Activated CD4-positive, alpha-beta T cell treated with anti-CD3 and anti-CD28 coated beads, Interleukin-2, amount 50 U/mL, for 1 hour (primary cell): Measurements from ENCODE around the gene CCSER1.
"Not testable (repeated sequence)": the region's sequence is repeated elsewhere in the genome, so short reads cannot be mapped to it uniquely, and the experiment has no call there.

Source experiments
- DNase-seq: peaks from one replicate; pipeline ENCODE4 v3.0.0-alpha.2; 2020

Gene CCSER1

DNA sequence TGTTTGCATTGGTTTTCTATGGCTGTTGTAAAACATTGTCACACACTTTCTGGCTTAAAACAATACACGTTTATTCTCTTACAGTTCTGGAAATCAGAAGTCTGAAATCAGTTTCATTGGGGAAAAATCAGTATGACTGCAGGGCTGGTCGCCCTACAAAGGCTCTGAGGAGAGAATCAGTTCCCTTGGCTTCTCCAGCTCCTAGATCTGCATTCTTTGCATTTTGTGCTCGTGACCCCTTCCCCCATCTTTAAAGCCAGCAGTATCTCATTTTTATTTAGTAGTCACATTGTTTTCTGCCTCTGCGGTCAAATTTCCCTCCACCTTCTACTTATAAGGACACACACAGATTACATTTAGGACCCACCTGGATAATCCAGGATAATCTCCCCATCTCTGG is 1326.9 kb downstream of the CCSER1 start:
- DNase-seq = no peak

DNA sequence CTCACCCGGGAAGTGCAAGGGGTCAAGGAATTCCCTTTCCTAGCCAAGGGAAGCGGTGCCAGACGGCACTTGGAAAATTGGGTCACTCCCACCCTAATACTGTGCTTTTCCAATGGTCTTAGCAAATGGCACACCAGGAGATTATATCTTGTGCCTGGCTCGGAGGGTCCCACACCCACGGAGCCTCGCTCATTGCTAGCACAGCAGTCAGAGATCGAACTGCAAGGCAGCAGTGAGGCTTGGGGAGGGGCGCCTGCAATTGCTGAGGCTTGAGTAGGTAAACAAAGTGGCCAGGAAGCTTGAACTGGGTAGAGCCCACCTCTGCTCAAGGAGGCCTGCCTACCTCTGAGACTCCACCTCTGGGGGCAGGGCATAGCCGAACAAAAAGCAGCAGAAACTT is 1335.4 kb downstream of the CCSER1 start:
- DNase-seq = not testable (repeated sequence)

DNA sequence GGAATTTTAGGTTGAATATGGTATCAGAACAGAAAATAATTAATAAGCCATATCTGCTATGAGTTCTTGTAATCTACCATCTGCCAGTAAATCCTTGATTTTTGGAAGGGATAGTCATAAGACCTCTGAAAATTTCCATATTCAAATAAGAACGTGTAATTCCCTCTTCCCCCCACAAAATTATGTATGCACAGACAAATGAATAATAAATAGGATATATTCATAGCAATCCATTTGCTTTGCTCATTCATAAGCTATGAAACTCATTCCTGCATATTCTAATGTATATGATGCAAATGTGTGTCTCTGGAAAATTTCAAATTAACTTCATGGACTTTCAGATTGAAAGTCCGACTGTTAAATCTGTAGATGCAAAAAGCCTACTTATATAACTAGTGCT is 1343.5 kb downstream of the CCSER1 start:
- no peak for DNase-seq

DNA sequence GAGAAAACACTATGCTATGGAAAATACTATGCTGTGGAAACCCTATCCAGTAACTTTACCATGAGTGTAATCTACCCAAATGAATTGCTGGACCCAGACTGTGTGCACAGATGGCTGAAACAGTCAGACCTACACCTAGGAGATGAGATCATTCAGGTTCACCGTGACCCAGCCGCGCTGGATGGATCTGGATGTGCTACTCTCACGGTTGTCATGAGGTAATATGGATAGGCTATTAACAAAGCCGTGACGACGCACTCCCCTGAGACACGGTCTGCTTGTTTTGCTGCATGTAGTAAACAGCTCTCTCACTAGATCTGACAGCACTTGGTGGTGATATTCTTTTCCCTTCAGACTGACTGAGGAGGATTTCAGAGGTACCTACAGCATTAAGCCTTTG is 1344.1 kb downstream of the CCSER1 start:
- DNase-seq = no peak

DNA sequence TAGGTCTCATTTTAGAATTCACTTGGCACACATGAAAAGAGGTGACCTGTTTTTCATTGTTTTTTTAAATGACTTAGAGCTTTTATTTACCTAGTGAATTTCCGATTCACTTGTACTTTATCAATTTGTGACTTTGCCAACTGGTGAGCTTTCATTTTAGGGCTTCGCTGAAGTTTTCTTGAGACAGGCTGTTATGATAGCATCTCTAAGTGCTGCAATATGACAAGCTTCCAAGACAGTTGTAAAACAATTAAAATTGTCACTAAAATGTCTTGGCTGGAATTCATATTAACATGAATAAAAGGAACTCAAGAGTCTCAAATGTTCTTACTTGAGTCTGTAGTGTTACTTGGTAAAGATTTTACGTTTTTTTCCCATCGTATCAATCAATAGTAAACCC is 1344.9 kb downstream of the CCSER1 start:
- DNase-seq = no peak

DNA sequence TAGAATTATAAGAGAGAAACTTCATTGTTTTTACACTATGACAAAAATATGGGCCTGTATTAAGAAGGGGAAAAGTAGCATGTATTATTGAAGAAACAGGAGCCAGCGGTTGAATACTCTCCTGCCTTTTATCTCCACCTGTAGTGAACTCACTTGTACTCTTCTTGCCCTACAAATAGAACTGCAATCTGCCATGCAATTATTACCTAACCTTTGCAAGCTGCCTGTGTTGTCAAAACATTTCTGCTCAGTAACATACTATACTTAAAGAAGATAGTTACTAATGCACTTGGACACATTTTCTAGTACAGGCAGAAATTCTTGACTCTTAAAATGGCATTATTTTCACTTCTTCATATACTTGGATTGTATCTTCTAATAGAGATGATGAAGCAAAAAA is 1358.2 kb downstream of the CCSER1 start:
- DNase-seq = no peak

DNA sequence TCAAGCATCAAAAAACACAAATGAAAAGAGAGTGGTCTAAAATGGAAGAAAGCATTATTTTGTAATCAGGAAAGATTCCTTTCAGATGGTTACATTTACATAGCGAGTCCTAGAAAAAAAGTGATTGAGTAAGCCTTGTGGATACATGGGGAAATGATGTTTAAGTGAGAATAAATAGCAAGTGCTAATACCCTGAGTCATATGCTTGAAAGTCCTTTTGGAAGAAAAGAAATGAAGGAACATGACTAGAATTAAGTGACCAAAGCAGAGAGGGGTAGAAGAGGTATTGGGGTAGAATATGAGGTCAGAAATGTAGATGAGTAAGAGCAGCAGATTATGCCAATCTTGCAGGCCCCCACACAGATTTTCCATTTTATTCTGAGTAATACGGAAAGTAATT is 1361.8 kb downstream of the CCSER1 start:
- no peak for DNase-seq

DNA sequence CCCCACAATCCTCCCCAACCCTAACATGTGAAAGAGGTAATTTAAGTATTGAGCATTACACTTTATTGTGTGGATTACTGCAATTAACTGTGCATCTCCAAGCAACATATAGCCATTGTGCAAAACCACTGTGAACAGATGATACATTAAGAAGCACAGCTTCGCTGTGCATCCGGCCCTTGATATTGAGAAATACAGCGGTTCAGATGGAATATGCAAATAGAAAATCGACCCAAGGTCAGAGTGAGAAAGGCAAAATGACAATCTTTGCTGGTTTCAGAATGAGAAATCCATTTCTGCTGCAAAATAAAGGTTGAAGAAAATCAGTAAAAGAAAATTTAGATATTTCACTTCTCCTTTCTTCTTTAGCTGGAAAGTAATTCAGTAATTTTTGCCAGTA is 1370.7 kb downstream of the CCSER1 start:
- no peak for DNase-seq

DNA sequence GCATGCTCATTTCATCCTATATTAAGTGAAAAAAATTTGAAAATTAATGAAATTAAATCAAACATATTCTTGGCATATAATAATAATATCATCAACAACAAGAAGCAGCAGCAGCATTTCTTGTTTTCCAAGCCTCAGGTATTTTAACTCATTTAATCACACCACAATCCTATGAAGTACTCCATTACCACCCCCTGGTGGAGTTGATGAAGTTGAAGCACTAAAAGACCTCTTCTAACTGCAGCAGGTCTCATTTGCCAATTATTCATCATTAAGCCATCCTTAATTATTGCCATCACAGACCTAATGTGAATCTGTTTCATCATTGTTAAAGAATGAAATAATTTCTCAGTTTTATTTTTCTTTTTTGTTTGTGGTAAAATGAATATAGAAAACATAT is 1375.2 kb downstream of the CCSER1 start:
- DNase-seq = no peak

DNA sequence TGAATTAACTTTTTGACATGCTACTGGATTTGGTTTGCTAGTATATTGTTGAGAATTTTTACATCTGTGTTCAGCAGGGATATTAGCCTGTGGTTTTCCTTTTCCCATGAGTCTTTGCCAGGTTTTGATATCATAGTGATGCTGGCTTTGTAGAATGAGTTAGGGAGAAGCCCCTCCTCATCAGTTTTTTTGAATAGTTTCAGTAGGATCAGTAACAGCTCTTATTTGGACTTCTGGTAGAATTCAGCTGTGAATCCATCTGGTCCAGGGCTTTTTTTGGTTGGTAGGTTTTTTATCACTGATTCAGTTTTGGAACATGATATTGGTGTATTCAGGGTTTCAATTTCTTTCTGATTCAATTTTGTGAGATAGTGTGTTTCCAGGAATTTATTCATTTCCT is 1386.1 kb downstream of the CCSER1 start:
- no peak for DNase-seq

DNA sequence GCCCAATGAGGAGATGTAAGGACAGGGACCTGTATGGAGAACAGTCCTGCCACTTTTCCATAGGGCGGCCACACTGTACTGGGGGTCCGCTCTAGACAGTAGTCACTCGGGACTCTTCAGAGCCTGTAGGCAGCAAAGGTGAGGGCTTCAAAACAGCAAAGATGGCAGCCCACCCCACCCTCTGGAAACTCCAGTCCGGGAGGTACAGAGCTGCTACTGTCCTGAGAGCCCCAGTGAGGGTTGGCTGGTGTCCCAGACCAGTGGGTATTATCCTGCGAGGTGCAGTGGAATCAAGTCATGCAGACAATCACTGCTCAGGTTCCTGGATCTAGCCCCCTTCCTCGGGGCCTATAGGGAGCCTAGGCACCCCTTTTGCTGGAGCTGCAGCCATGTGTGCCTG is 1392.0 kb downstream of the CCSER1 start:
- no peak for DNase-seq

DNA sequence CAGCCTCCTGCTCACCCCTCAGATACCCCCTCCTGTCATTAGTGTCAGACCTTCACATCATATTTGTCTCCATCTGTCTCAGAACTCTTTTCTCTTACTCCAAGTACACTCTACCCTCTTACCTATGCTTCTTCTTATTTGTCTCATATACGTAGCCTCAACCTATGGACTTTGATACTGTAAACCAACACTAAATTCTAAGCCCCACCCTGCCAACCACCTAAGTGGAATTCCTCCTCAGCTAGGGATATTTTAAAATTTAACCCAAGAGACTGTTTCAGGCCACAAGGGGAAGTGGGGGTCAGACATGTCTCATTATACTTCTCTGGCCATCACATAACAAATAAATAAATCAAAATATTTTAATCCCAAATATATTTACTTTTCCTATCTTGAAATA is 1398.4 kb downstream of the CCSER1 start:
- DNase-seq = no peak

DNA sequence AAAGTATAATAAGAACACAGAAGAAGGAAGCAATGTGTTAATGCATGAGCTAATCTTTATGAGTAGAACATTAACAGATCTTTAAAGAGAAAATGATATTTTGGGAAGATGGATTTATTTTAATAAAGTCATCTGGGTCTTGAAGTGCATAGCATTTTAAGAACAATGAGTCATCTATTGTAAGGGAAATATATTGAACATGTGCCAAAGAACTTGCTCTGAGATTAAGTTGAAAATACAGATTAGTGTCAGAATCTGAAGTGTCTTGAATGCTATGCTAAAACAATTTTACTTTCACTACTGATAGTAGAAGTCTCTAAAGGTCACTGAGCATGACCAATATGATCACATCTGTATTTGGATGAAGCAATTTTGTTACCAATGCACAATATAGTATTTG is 1399.9 kb downstream of the CCSER1 start:
- DNase-seq = no peak

DNA sequence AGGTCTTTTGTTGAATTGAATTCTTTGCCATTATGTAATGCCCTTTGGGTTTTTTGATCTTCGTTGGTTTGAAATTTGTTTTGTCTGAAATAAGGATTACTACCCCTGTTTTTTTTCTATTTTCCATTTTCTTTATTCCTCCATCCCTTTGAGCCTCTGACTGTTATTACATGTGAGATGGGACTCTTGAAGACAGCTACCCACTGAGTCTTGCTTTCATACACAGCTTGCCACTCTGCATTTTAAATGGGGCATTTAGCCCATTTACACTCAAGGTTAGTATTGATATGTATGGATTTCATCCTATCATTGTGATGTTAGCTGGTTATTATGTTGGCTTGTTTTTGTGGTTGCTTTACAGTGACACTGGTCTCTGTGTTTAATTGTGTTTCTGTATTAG is 1440.4 kb downstream of the CCSER1 start:
- no peak for DNase-seq

DNA sequence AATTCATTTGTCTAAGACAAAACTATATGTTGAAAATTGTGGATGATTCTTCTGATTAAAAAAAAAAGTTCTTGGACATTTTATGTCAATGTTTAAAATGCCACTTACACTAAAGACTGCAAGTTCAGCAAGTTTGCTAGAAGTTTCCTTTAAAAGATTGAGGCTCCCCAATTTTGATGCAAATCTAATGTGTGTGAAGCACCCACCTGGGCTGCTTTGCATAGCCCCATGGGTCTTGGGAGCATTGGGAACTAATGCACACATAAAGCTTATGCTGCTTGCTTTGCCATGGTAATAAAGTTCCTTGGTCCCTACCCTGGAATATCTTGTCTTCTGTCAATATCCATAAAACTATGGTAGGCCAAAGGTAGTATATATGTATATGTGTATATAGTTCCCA is 1450.7 kb downstream of the CCSER1 start:
- no peak for DNase-seq

DNA sequence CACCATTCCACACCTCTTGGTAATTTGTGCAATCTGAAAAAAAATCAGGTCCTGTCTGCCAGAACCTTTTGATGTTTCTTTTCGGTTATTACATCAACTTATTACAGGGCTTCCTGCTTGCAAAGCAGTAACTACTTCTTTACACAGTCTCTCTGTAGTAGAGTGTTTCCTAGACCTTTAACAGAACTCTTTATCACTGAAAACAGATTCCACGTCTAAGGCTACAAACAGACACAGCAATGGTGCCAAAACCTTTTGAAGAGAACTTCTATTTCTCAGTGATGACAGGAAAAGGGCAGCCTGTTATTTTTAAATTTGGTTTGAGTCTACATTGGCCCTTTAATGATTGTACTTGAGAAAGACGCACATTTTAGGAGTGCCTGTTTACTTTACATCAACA is 1463.1 kb downstream of the CCSER1 start:
- DNase-seq = no peak

DNA sequence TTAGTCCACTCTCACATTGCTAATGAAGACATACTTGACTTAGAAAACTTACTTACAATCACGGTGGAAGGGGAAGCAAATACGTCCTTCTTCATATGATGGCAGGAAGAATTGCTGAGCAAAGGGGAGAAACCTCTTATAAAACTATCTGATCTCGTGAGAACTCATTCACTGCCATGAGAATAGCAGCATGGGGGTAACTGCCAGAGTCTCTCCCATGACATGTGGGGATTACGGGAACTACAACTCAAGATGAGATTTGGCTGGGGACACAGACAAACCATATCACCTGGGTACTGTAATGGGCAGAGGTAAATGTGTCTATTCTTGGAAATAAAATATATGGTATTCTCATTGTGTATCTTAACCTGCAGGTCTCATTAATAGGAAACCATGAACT is 1464.9 kb downstream of the CCSER1 start:
- no peak for DNase-seq

DNA sequence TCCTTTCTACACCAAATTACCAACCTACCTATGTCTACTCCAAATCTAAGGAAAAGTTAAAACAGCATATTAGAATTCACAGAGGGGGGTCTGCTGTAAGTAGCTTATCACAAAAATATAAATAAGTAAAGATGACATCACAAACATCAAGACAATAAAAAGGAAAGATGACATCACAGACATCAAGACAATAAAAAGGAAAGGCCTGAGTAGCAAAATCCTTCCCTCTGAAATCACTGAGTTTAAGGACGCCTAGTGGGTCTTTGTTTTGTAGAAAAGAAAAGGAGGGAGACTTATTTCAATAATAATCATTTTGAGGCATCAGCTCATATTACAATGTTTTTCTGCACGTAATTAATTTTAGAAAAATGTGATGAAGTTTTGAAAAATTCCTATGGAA is 1469.5 kb downstream of the CCSER1 start:
- DNase-seq = no peak

DNA sequence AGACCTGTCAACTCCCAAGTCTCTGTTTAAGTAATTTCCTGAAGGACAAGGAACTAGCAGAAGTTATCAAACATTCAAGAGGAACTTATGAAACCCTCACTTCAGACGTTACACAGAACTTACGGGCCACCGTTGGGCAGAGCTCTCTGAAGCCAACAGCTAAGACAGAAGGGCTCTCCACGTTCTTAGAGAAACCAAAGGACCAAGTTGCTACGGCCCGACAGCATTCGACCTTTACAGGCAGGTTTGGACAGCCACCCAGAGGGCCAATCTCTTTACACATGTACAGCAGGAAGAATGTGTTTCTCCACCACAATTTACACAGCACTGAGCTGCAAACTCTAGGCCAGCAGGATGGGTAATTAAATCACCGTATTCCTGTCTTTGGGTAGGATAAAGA is 1471.5 kb downstream of the CCSER1 start:
- DNase-seq = no peak

DNA sequence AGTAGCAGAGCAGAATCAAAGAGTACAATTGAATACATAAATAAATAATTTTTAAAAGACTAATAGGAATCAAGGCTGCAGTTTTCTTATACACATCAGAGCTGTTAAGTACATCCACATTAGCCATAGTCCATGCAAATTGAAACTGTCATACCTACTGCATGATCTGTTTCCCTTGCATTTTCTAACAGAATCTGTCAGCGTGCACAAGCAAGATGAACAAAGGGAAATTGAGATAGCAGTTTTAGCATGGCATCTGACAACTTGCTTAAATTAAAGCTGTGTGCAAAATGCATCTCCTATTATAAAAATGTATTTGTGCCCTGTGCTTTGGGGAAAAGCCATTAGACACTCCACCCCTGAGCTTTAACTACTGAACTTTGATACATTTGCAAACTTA is 1473.1 kb downstream of the CCSER1 start:
- DNase-seq = no peak

DNA sequence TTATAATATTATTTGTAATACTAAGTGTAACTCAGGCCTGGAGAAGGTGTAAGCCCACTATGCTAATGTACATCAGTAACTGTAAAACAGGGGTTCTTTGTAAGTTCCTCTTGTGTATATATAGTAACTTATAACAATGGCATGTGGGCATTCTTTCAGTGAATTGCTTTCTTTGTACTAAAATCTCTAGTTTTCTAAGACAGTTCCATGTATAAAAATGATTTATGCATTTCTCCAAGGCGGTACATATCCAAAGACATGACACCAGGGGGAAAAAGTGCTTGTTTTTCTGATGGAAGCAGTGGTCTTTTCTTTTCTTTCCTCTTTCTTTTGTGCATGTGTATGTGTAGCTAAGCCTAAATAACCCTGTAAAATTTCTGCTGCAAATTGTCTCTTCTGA is 1474.2 kb downstream of the CCSER1 start:
- DNase-seq = no peak

DNA sequence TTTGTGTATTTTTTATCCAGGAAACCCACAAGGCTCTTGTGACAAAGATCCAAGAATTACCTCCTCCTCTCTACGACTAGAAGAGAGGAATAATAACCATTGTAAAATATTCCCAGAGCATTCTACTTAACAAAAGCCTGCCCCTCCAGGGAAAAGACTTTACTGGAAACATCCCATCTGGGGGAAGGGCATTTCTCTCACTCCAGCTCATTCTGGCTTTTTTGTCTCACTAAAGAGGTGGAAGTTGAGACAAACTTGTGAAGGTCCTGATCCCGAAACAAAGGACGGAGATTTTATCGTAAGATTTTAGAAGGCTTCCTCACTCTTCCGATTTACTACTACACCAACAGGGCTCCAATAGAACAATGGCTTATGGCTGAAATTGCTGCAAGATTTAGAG is 1484.6 kb downstream of the CCSER1 start:
- no peak for DNase-seq

DNA sequence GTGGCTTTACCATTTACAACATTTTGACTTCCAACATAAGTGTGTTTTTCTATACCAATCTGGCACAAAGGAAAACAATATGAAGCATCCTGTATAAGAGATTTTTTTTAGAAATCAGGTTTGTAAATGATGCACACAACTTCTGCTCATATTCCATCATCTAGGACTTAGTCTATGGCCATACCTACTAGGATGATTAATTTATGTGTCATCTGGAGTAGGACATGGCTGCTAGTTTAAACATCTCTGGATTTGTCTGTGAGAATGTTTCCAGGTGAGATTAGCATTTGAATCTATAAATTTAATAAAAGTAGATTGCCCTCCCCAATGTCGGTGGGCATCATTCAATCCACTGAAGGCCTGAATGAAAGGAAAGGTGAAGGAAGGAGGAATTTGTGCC is 1493.8 kb downstream of the CCSER1 start:
- DNase-seq = no peak

DNA sequence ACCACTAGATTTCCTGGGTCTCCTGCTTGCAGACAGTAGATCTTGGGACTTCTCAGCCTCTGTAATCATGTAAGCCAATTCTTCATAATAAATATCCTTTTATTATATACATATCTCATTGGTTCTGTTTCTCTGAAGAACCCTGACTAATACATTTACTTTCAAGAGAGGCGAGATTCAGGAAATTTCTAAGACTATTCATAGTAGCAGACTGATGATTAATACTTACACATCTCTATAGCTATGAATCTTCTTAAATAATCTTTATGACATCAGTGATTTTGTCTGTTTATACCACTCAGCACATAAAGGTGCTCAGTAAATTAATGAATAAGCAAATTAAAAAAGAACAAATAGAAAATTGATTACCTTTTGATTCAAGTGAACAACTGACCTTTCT is 1494.3 kb downstream of the CCSER1 start:
- DNase-seq = no peak

DNA sequence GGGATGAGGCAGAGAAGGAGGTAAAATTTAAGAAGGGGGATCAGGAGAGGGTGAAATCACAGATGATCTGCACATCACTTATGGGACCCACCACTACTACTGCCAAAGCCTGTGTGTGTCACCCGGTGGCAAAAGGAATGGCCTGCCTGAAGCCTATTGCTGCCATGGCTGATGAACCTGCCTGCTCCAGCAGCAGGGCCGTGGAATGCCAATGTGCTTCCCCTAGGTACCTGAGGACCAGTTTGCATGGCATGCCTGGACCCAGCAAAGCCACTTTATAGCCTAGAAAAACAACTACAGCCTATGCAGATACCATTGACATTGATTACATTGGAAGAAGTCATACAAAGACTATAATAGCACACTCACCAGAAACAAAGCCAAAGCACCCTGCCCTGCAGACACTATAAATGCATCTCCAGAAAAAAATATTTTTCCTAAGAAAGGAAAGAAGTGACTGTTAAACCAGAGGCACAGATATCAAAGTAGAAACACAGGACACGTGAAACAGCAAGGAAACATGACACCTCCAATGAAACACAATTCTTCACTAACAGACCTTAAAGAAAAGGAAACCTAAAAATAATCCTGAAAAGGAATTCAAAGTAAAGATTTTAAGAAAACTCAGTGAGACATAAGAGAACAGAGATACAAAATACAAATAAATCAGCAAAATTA is 1495.9 kb downstream of the CCSER1 start:
- DNase-seq = no peak

DNA sequence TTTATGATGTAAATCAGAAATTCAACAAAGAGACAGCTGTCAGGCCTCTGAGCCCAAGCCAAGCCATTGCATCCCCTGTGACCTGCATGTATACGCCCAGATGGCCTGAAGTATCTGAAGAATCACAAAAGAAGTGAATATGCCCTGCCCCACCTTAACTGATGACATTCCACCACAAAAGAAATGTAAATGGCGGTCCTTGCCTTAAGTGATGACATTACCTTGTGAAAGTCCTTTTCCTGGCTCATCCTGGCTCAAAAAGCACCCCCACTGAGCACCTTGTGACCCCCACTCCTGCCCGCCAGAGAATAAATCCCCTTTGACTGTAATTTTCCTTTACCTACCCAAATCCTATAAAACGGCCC is 1496.4 kb downstream of the CCSER1 start:
- DNase-seq = not testable (repeated sequence)
